Spinal cord (tissue), 10 donors: ENCODE data around the gene PREP. TPM values are rescaled to one million over a fixed set of nuclear protein-coding genes. Genes with fewer than 3 reads are reported as not detected.

Experiments
- DNase-seq, 6 donors: peaks; one replicate each; pipeline versions ENCODE4 v3.0.0 to v3.0.0-alpha.2; 2013 to 2015; ENCODE audit warnings: low spot score in 6 of 6, low read depth in 4 of 6
- H3K27ac ChIP-seq: one replicate; pipeline ENCODE4 v1.5.1; 2013; ENCODE audit warnings: low read depth, low read length, control low read depth
- H3K27me3 ChIP-seq: one replicate; pipeline ENCODE4 v1.6.1; 2013; ENCODE audit warnings: low read length; ENCODE audit not compliant: control insufficient read depth, insufficient read depth
- H3K36me3 ChIP-seq: one replicate; pipeline ENCODE4 v1.6.1; 2013; ENCODE audit warnings: low read length; ENCODE audit not compliant: control insufficient read depth, insufficient read depth
- H3K4me1 ChIP-seq: one replicate; pipeline ENCODE4 v1.6.1; 2013; ENCODE audit warnings: low read length; ENCODE audit not compliant: control insufficient read depth, insufficient read depth
- H3K4me3 ChIP-seq: one replicate; pipeline ENCODE4 v1.5.1; 2013; ENCODE audit warnings: low read depth, low read length, control low read depth
- H3K9me3 ChIP-seq: one replicate; pipeline ENCODE4 v1.6.1; 2013; ENCODE audit warnings: low read length; ENCODE audit not compliant: control insufficient read depth, insufficient read depth
- WGBS: methylation state at CpG from one replicate; pipeline ENCODE4 v1.1.5; 2013; ENCODE audit warnings: missing lambda C conversion rate; ENCODE audit not compliant: insufficient coverage; 5-methylcytosine and 5-hydroxymethylcytosine counted together
- polyA plus RNA-seq, 2 donors: library from polyadenylated mRNA; unstranded; fragments of 120-200 nt; gene quantifications; one replicate each; pipeline ENCODE4 v1.2.1, GENCODE V29; 2013; ENCODE audit not compliant: insufficient read length in 2 of 2
- total RNA-seq, 2 donors: library from RNA; depleted of rRNA in 1 of 2; stranded (reverse); fragments of 120-200 nt in 1 of 2; fragments of >200 nt in 1 of 2; gene quantifications; one replicate each; pipeline versions ENCODE4 v1.2.3 to v1.2.4, GENCODE V29; 2013 to 2014
- donor health status: healthy.

PREP gene
- total and polyA plus RNA-seq, 4 donors: 21.5 to 40.4 (median 35.3) TPM

- H3K27ac ChIP-seq: no peak overlapping the region
- 58% methylated on average over 4 of the region's 4 CpGs for WGBS
- no peak overlapping the region for H3K4me3 ChIP-seq
- DNase-seq: no peak
- H3K27me3 ChIP-seq: no peaks in the 10 kb centered on the region
- peaks cover 3% of the 10 kb centered on the region for H3K36me3 ChIP-seq
- H3K4me1 ChIP-seq: no peaks in the 10 kb centered on the region
- H3K9me3 ChIP-seq: no peaks in the 10 kb centered on the region
These were observed 70.3 kb downstream of the PREP start for GRCh38 chr6:105332576-105332975.

GRCh38 chr6:105331927-105332326, 71.0 kb downstream of the PREP start:
- Histone ChIP-seq H3K4me3 (no peak overlapping the region), H3K27me3 (no peaks in the 10 kb centered on the region), H3K4me1 (no peaks in the 10 kb centered on the region), H3K36me3 (peaks cover 3% of the 10 kb centered on the region), H3K27ac (peak overlapping the region; percentile 22), H3K9me3 (no peaks in the 10 kb centered on the region)
- 100% methylated on average over 4 of the region's 4 CpGs for WGBS
- no peak for DNase-seq

GRCh38 chr6:105330913-105331312, 72.0 kb downstream of the PREP start:
- WGBS: no CpG with 5 or more reads among the region's 2 CpGs
- H3K36me3 ChIP-seq: peaks cover 3% of the 10 kb centered on the region
- no peak overlapping the region for H3K27ac ChIP-seq
- DNase-seq: peak in 1 of 6 donors; percentile 37
- H3K9me3 ChIP-seq: no peaks in the 10 kb centered on the region
- no peaks in the 10 kb centered on the region for H3K27me3 ChIP-seq
- no peak overlapping the region for H3K4me3 ChIP-seq
- H3K4me1 ChIP-seq: no peaks in the 10 kb centered on the region

- no peaks in the 10 kb centered on the region for H3K27me3 ChIP-seq
- DNase-seq: no peak
- WGBS: 81% methylated on average over 3 of the region's 3 CpGs
These were observed 72.5 kb downstream of the PREP start for GRCh38 chr6:105330364-105330763.

GRCh38 chr6:105326833-105327770, 75.8 kb downstream of the PREP start:
- peaks cover 2% of the 10 kb centered on the region for H3K36me3 ChIP-seq
- DNase-seq: peak in 1 of 6 donors; percentile 55
- 57% methylated on average over 6 of the region's 9 CpGs for WGBS
- H3K4me3 ChIP-seq: no peak overlapping the region
- H3K27me3 ChIP-seq: no peaks in the 10 kb centered on the region
- H3K4me1 ChIP-seq: no peaks in the 10 kb centered on the region
- no peak overlapping the region for H3K27ac ChIP-seq
- no peaks in the 10 kb centered on the region for H3K9me3 ChIP-seq

More at GRCh38 chr6:105330364-105330763, 72.5 kb downstream of the PREP start:
- Histone ChIP-seq H3K9me3 (no peaks in the 10 kb centered on the region), H3K36me3 (peaks cover 3% of the 10 kb centered on the region), H3K4me1 (no peaks in the 10 kb centered on the region), H3K27ac (no peak overlapping the region), H3K4me3 (no peak overlapping the region)

- no peak overlapping the region for H3K4me3 ChIP-seq
- no peak overlapping the region for H3K27ac ChIP-seq
- peak in 2 of 6 donors; percentile 27 to 28 for DNase-seq
- WGBS: 13% methylated on average over 1 of the region's 2 CpGs
- H3K4me1 ChIP-seq: no peaks in the 10 kb centered on the region
- no peaks in the 10 kb centered on the region for H3K36me3 ChIP-seq
- no peaks in the 10 kb centered on the region for H3K9me3 ChIP-seq
- no peaks in the 10 kb centered on the region for H3K27me3 ChIP-seq
These were observed 76.7 kb downstream of the PREP start for GRCh38 chr6:105326216-105326615.

- Histone ChIP-seq H3K4me1 (no peaks in the 10 kb centered on the region), H3K36me3 (no peaks in the 10 kb centered on the region), H3K27me3 (no peaks in the 10 kb centered on the region), H3K27ac (no peak overlapping the region), H3K9me3 (no peaks in the 10 kb centered on the region), H3K4me3 (no peak overlapping the region)
- 51% methylated on average over 4 of the region's 9 CpGs for WGBS
- peak in 1 of 6 donors; percentile 80 for DNase-seq
These were observed 78.4 kb downstream of the PREP start for GRCh38 chr6:105324386-105324950.

- no peaks in the 10 kb centered on the region for H3K27me3 ChIP-seq
- no peaks in the 10 kb centered on the region for H3K4me1 ChIP-seq
- H3K4me3 ChIP-seq: no peak overlapping the region
- H3K36me3 ChIP-seq: no peaks in the 10 kb centered on the region
- 100% methylated on average over 1 of the region's 3 CpGs for WGBS
- H3K9me3 ChIP-seq: no peaks in the 10 kb centered on the region
- peak in 1 of 6 donors; percentile 39 for DNase-seq
- H3K27ac ChIP-seq: no peak overlapping the region
These were observed 80.2 kb downstream of the PREP start for GRCh38 chr6:105322499-105323225.

- H3K27ac ChIP-seq: no peak overlapping the region
- 83% methylated on average over 1 of the region's 2 CpGs for WGBS
- H3K9me3 ChIP-seq: no peaks in the 10 kb centered on the region
- DNase-seq: no peak
- H3K27me3 ChIP-seq: no peaks in the 10 kb centered on the region
- no peaks in the 10 kb centered on the region for H3K4me1 ChIP-seq
- H3K4me3 ChIP-seq: no peak overlapping the region
- H3K36me3 ChIP-seq: no peaks in the 10 kb centered on the region
These were observed 81.2 kb downstream of the PREP start for GRCh38 chr6:105321728-105322127.
